Glomerular endothelial cell (primary cell): Measurements from ENCODE around the gene GOLGA6D. TPM values are rescaled to one million over a fixed set of nuclear protein-coding genes. Genes with fewer than 3 reads are reported as not detected.
"Not testable (repeated sequence)": the region's sequence is repeated elsewhere in the genome, so short reads cannot be mapped to it uniquely, and the experiment has no call there.

Experiments used
- DNase-seq: peaks from one replicate; pipeline ENCODE4 v3.0.0-alpha.2; 2011; ENCODE audit warnings: low read depth, low spot score; ENCODE audit errors: extremely low read depth
- total RNA-seq: library from RNA; depleted of rRNA; stranded (reverse); fragments of >200 nt; gene quantifications from 2 replicates; pipeline ENCODE4 v1.2.3, GENCODE V29; 2015

GOLGA6D gene, protein sequence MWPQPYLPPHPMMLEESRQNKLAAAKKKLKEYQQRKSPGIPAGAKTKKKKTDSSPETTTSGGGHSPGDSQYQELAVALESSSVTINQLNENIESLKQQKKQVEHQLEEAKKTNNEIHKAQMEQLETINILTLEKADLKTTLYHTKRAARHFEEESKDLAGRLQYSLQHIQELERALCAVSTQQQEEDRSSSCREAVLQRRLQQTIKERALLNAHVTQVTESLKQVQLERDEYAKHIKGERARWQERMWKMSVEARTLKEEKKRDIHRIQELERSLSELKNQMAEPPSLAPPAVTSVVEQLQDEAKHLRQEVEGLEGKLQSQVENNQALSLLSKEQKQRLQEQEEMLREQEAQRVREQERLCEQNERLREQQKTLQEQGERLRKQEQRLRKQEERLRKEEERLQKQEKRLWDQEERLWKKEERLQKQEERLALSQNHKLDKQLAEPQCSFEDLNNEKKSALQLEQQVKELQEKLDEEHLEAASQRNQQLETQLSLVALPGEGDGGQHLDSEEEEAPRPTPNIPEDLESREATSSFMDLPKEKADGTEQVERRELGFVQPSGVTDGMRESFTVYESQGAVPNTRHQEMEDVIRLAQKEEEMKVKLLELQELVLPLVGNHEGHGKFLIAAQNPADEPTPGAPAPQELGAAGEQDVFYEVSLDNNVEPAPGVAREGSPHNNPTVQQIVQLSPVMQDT
- total RNA-seq: not detected in 2 replicates

DNA sequence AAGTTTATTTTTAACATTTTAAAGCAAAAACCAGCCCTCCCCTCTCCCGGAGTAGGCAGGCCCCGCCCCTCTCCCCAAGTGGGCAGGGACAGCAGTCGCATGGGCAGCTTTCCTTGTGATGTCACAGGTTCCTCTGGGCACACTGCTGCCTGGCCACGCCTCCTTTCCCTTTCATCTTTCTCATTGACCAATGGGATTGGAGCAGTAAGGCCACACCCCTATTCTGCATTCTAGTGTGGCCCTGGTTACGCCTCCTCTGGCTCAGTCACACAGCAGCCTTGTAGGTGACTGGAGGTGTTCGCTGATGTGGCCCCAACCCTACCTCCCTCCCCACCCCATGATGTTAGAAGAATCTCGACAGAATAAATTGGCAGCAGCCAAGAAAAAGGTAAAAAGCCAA lies at the start of gene GOLGA6D:
Gene GOLGA6D (plus strand): TSS at position 264 of the 400 bp plus-strand sequence. CDS start 41 bp downstream, at position 305.
- not testable (repeated sequence) for DNase-seq

DNA sequence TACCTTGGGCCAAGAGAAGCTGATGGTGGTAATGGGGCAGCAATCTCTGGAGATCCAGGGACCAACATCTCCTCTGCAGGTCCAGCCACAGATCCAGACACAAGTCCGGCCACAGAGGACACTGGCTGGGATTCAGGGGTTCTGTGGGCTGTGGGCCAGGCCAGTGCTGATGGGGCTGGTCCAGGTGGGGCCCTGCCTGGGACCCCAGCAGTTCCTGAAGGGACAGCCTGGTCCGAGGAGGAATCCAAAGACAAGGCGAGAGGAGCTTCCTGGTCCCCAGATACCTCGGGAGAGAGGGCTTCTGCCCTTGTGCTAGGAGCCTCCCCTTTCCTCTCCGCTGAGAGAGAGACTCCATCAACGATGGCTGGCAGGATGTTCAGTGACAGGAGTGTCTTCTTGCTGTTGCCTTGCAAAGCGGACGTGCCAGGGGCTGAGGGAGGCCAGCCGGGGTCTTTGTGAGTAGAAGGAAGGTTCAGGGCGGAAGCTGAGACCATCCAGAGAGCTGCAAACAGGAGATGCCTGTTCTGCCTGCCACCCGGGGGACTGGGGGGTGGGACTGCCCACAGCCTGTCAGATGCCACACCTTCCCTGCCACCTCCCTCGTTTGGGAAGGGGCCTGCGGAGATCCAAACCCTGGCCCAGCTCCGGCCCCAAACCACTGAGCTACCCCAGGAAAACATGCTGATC lies 49.0 kb upstream of the GOLGA6D start:
- DNase-seq: no peak

DNA sequence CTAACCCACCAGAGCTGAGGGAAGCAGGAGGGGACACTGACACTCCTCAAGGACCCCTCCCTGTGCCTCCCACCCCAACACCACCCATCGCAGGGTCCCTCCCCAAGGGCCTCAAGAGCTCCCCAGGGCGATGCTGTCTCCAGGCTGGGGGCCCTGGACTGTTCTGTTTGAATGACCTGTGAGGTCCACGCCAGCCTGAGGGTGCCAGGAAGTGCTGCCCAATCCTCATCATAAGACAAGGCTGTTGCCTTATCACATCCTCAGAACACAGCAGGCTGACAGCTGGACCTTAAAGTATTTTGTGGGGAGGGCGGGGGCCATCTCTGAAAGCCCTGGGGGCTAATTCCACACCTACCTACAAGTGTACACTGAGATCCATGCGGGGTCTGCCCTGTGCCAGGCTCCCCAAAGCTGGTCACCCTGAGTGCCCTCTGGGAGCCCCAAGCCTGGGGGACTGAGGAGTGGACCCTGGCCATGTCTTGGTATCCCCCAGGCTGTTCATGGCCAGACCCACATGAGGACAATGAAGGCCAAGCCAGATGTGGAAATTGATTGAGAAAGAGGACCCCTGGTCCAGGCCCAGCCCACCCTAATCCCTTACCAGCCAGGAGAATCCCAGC lies 48.3 kb upstream of the GOLGA6D start:
- no peak for DNase-seq

DNA sequence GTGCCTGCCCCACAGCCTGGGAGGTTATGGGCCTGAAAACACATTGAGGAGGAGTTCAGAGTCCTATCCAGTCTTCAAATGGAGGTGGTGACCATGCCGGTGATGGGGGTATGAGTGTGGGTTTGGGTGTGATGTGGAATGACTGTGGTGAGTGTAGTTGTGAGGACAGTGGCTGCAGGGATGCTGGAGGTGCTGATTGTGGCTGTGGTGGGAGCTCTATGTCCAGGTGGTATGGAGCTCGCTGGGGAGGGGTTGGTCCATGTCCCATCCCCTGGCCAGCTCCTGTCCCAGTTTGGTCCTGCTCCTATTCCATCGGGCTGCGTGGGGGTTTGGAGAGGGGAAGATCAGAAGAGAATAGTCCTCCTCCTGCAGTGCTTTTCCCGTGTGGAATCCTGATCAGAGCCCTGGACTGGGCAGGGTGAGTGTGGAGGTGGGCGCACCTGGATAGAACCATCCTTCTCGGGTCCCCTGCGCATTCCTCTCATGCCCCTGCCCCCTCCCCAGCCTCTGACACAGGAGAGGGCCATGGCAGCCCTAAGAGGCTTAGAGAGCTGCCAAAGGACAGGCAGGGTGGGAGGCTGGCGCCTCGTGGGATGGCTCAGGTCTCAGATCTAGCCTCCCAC lies 47.5 kb upstream of the GOLGA6D start:
- DNase-seq: no peak

DNA sequence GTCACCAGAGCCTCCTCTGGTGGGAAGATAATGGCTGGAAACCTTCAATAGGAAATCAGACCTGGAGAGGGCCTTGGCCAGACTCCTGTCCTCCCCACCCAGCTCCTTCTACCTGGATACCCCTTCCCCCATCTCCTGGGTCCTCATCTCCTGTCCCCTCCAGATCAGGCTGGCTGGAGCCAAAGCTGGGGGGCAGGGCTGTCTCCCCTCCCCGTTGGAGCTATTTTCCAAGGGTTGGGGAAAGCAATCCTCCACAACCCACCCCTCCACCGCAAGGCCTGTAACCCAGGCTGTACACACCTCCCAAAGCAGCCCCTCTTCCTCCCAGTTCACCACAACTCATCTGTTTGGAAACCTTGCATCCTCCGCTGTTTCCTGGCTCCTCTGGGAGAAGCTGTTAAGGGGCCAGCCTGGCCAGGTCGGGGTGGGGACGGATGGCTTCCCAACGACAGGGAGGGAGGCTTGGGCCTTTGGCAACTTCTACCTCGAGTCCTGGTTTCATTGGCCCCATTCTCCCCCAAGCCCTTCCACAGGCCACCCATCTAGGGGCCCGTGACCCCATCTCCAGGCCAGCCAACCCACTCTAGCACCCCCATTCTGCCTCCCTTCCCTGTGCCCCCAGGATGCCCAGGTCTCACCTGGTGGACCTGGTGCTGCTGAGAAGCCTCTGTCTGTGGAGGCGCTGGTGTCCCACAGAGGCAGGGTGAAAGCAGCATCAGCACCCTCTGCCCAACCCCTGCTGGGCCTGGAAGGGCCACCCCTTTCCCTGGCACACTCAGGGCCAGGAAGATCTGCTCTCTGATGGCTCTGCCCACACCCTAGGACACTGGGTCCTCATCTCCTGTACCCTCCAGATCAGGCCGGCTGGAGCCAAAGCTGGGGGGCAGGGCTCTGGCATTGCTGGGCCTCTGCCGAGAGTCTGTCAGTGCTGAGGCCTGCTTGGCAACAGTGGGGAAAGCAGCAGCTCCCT lies 46.6 kb upstream of the GOLGA6D start:
- DNase-seq: no peak

DNA sequence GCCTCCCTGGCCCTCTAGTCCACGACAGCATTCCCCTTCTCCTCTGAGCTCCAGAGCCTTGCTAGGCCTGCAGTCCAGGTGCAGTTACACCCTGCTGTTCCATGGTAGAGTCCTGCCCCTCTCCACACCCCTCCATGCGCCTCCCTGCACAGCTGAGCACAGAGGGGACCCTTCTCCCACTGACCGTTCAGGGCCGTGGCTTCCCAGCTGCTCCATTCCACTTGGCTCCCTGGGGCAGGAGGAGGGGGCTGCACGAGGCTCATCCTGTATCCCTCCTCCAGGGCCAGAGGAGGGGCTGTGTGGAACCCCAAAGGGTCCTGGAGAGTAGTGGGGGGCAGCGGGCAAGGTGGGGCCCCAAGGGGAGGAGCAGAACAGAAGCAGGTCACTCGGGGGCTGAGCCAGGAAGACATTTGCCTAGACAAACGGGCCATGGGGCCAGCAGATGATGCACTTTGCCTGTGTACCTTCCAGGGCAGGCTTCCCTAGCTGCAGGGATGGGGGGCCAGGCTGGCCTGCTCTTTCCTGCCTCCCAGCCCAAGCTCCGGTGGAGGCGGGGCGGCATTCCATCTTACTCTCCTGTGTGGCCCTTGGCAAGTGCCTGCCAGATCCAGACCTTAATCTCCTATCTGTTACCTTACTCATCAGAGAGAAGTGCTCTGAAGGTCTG lies 45.2 kb upstream of the GOLGA6D start:
- no peak for DNase-seq

DNA sequence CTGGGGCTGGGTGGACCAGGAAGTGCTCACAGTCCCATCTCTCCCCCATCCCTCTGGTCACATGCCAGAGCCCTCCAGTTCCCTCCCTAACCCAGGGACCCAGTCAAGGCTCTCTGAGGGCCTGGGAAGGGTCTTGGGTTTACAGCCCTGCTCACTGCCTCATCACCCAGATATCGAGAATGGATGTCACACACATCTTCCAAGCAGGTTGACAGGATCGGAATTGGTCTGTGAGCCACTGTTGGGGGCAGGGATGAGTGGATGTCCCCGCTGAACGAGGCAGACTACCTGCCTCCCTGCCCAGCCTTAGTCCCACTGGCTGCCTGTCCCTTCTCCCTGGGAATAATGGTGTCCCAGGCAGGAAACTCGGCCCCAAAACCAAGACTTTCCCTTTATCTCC lies 44.5 kb upstream of the GOLGA6D start:
- DNase-seq: no peak

DNA sequence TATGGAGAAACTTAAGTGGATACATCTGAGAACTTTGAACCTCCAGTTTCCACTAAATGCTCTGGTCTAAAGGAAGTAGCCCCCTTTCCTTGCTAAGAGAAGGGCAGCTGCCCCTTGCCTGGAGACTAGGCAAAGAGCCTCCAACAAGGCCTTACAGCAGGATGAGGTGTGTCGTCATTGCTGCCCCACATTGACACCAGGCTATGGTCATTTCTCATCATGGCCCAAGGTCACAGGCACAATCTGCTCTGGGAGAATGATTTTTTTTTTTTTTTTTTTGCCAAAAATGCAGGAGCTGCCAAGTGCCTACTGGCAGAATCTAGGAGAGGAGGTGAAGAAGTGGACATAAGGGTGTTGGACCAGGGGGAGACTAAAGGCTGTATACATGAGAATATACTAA lies 36.9 kb upstream of the GOLGA6D start:
- DNase-seq: not testable (repeated sequence)

DNA sequence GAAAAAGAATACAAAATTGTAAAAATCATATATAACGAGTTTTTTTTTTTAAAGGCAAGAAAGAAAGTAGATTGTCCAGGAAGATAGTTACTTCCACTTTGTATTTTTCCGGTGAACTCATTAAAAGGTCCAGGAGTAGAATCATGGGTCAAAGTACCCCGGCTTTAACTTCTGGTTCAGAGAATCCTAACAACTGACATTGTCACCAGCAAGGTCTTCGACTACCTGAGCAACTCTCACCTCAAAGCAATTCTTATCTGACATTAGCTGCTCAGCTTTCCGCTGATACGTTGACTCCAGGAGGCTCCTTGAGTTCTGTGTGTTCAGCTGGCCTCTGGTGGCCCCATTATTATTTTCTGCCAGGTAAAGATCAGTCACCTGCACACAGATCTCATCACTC lies 33.6 kb upstream of the GOLGA6D start:
- DNase-seq: not testable (repeated sequence)

DNA sequence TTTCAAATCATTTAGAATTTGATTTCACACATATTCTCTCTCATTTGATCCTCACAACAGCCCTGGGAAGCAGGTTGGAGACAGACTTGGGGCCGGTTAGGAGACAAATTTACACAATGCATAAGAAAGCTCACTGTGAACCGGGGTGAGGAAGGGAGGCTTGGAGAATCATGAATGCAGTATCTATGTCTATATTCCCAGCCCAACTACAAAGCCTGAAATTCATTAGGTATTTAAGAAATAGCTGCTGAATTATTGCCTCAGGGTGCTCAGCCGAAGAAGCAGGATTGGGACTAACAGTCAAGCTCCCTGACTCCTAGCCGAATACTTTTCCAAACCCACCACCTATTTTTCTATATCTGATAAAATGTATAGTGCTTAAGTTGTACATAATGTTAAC lies 32.9 kb upstream of the GOLGA6D start:
- DNase-seq: no peak

DNA sequence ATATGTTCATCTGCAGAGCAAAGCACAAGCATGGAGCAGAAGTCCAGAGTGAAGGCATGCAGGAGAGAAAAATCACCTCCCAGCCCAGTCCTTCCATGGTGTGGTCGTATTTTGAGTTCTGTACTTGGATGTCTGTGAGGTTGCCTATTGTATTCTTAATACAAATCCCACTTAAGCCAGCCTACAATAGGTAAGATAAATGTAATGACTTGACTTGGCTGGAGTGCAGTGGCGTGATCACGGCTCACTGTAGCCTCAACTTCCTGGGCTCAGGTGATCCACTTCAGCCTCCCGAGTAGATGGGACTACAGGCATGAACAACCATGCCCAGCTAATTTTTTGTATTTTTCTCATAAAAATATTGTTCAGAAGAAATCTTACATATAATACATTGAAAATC lies 31.3 kb upstream of the GOLGA6D start:
- not testable (repeated sequence) for DNase-seq

DNA sequence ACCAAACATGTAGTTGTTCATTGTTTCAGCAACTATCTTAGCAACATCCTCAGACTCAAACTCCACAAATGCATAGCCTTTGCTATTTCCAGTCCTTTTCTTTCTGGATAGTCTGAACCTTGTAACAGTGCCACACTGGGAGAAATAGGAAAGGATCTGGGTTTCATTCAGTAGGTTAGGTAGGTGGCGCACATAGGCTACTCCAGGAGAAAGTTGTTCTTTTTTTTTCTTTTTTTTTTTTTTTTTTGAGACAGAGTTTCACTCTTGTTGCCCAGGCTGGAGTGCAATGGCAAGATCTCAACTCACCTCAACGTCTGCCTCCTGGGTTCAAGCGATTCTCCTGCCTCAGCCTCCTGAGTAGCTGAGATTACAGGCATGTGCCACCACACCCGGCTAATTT lies 30.4 kb upstream of the GOLGA6D start:
- not testable (repeated sequence) for DNase-seq

DNA sequence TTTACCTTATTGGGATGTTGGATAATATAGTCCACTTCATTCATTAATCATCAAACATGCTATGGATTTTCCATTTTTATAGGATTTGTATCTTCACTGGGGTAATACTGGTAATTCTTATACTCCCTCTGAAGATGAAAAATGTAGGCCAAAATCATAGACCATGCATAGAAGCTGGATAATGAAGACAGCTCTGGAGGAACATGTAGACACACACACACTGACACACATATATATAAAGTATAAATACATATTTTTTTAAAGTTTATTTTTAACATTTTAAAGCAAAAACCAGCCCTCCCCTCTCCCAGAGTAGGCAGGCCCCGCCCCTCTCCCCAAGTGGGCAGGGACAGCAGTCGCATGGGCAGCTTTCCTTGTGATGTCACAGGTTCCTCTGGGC lies 24.6 kb upstream of the GOLGA6D start, which contains the start of gene GOLGA6C:
Gene GOLGA6C (plus strand): TSS at position 301 of the 400 bp plus-strand sequence. CDS start 265 bp downstream, outside the sequence.
- DNase-seq: not testable (repeated sequence)

DNA sequence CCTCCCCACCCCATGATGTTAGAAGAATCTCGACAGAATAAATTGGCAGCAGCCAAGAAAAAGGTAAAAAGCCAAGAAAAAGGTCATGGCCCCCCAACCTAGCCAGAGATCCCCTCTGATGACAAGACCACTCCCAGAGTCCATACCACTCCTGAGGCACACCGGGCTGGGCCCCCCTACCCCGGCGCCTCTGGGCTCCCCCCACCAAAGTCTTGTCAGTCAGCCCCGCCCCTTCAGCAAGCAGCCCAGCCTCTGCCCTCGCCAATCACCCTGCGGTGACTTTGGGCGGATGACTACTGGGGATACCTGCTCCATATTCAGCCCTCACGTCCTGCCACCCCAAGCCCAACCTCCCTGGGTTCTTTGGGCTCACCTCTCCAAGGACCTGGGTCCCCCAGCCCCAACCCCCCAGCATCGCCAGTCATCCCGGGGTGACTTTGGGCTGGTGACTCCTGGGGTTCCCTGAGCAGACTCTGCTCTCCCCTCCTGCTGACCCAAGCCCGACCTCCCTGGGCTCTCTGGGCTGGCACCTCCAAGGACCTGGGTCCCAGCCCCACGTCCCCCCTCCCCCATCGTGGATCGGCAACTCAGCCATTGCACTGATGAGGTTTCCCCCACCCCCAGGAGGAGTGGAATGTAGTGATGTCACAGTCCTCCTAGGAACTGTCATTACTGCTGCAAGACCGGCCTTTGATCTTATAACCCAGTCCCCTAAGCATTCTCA lies 23.9 kb upstream of the GOLGA6D start:
- DNase-seq: not testable (repeated sequence)

DNA sequence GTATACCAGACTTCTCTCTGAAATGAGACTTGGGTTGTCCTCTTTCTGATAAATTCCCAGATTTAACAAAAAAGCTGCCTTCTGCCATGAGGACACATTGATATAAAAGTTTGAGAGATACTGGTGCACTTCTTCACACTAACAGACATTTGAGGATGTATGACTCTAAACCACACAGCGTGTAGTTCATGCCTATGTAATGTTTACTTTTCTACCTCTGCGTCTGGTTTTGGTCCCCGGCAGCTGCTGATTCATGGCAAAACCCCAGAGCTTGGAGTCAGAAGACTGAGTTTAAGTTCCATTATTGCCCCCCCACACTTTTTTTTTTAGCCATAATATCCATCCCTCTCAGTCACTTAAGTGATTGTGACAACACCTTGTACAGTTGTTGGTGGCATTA lies 22.8 kb upstream of the GOLGA6D start:
- DNase-seq: not testable (repeated sequence)

DNA sequence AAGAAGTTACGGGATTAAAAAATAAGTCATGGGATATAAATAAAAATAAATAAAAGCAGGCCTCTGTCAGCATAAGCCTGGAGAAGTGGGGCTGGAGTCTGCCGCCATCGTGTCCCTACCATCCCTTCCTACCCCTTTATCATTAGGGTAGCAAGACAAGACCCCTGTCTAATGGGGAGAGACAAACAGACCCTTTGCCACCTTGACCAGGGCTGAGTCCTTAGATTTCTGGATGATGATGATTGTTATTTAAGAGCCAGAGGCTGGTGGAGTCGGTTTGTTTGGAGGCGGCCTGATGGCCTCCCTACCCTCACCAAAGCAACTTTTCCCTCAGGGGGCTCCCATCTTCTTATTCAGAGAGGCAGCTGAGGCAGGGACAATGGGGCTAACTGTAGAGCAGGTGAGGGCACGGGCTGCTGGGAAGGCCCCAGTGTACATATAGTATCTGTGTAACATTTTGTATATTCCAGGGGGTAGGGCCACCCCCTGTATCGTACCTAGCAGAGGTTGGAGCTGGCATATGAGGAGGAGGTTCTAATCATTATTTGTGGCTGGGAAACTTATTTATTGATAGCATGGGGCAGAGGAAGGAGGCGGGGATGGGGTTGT lies 8.8 kb upstream of the GOLGA6D start:
- DNase-seq: not testable (repeated sequence)

DNA sequence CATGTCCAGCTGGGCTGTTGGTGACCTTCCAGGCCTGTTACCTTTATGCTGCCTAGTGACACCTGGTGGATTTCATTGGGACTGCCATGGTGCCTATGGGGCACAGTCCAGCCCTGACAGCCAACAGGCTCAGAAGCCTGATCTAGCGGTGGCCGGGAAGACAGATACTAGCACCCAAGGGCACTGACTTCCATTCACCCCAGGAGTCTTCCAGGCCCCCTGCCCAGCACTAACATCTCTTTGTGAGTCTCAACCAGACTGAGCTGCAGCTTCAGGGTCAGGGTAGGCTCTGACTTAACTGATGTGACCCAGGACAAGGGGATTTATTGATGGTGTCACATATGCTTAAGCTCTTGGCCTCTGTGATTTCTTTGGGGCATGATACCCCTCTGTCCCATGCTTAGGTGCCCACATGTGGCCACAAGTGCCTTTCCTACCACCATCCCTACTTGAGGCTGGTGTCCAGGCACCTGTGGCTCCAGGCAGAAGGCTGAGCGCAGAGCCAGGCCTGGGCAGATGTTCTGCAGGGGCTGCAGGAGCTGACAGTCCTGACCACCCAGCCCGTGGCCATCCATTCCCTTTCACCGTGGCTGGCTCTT lies 8.0 kb upstream of the GOLGA6D start:
- DNase-seq: not testable (repeated sequence)
